Effector memory CD4-positive, alpha-beta T cell (primary cell): Measurements from ENCODE around the gene ALLC.
"Not testable (repeated sequence)": the region's sequence is repeated elsewhere in the genome, so short reads cannot be mapped to it uniquely, and the experiment has no call there.

Experiments
- DNase-seq, 3 donors: peaks; one replicate each; pipeline ENCODE4 v3.0.0-alpha.2; 2020
- H3K27ac ChIP-seq: 2 replicates; pipeline ENCODE4 v1.7.0; 2013; ENCODE audit warnings: mild to moderate bottlenecking, low read length, moderate library complexity; ENCODE audit not compliant: insufficient read depth, poor library complexity, severe bottlenecking
- H3K27me3 ChIP-seq: replicated peaks from 2 replicates; pipeline ENCODE4 v1.7.0; 2013; ENCODE audit warnings: mild to moderate bottlenecking, low read length; ENCODE audit not compliant: insufficient read depth, control insufficient read depth, poor library complexity, severe bottlenecking
- H3K36me3 ChIP-seq: 2 replicates; pipeline ENCODE4 v1.7.0; 2013; ENCODE audit warnings: mild to moderate bottlenecking, low read length, moderate library complexity; ENCODE audit not compliant: control insufficient read depth, insufficient read depth
- H3K4me1 ChIP-seq: 2 replicates; pipeline ENCODE4 v1.7.0; 2013; ENCODE audit warnings: low read length, mild to moderate bottlenecking; ENCODE audit not compliant: control insufficient read depth, insufficient read depth, poor library complexity, severe bottlenecking
- H3K4me3 ChIP-seq: 2 replicates; pipeline ENCODE4 v1.7.0; 2013; ENCODE audit warnings: low read length, low read depth, mild to moderate bottlenecking; ENCODE audit not compliant: insufficient read depth, poor library complexity, severe bottlenecking
- H3K9me3 ChIP-seq: 2 replicates; pipeline ENCODE4 v1.7.0; 2013; ENCODE audit warnings: mild to moderate bottlenecking, low read length, moderate library complexity; ENCODE audit not compliant: control insufficient read depth

ALLC gene

DNA sequence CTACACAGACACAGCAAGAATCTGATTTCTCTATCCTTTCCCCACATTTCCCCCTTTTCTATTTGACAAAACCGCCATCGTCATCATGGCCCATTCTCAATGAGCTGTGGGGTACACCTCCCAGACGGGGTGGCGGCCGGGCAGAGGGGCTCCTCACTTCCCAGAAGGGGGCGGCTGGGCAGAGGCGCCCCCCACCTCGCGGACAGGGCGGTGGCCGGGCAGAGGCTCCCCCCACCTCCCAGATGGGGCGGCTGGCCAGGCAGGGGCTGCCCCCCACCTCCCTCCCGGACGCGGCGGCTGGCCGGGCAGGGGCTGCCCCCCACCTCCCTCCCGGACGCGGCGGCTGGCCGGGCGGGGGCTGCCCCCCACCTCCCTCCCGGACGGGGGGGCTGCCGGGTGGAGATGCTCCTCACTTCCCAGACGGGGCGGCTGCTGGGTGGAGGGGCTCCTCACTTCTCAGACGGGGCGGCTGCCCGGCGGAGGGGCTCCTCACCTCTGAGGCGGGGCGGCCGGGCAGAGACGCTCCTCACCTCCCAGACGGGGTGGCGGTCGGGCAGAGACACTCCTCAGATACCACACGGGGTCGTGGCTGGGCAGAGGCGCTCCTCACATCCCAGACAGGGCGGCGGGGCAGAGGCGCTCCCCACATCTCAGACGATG, 42.3 kb upstream of the ALLC start:
- not testable (repeated sequence) for DNase-seq, H3K27ac ChIP-seq, H3K9me3 ChIP-seq, H3K4me3 ChIP-seq, H3K36me3 ChIP-seq, H3K27me3 ChIP-seq, H3K4me1 ChIP-seq

DNA sequence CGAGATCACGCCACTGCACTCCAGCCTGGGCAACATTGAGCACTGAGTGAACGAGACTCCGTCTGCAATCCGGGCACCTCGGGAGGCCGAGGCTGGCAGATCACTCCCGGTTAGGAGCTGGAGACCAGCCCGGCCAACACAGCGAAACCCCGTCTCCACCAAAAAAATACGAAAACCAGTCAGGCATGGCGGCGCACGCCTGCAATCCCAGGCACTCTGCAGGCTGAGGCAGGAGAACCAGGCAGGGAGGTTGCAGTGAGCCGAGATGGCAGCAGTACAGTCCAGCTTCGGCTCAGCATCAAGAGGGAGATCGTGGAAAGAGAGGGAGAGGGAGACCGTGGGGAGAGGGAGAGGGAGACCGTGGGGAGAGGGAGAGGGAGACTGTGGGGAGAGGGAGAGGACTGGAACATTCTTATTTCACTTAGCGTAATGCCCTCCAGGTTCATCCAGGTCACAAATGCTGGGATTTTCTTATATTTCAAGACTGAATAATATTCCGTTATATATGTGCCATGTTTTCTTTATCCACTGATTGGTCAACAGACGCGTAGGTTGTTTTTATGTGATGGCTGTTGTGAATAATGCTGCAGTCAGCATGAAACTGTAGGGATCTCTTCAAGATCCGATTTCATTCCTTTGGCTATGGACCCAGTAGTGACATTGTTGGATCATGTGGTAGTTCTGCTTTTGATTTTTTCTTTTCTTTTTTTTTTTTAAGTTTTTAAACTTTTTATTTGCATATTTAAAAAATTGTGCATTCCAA, 41.4 kb upstream of the ALLC start:
- H3K4me3 ChIP-seq, H3K4me1 ChIP-seq, DNase-seq, H3K9me3 ChIP-seq, H3K27ac ChIP-seq, H3K36me3 ChIP-seq, H3K27me3 ChIP-seq: not testable (repeated sequence)

DNA sequence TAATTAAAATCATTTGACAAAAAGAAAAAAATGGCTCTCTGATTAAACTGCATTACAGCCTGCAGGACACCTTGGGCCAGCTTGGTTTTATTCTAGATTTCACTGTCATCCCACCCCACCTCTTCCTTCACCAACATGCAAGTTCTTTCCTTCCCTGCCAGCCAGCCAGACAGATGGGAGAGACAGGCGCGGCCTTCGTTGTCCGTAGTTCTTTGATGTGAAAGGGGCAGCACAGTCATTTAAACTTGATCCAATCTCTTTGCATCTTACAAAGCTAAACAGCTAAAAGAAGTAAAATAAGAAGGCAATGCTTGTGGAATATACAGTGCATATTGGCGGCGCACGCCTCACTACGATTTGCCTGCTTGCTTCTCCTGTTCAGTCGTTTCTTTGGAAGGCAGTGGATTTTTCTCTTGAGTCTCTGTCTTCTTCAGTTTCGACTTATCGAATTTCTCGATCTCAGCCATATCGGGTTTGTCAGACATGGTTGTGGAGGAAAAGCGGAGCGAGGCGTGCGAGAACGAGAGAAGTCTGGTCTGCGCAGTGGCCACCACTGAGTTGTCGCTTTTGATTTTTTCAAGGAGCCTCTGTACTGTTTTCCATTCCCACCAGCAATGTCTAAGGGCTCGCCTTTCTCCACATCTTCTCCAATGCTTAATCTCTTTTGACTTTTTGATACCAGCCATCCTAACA, 40.7 kb upstream of the ALLC start:
- H3K27ac ChIP-seq, result no peak overlapping the region
- no peak overlapping the region for H3K4me3 ChIP-seq
- H3K36me3 ChIP-seq, result no peaks in the 10 kb centered on the region
- H3K4me1 ChIP-seq, result no peaks in the 10 kb centered on the region
- H3K9me3 ChIP-seq, result no peaks in the 10 kb centered on the region
- H3K27me3 ChIP-seq, result no peaks in the 10 kb centered on the region
- no peak for DNase-seq

DNA sequence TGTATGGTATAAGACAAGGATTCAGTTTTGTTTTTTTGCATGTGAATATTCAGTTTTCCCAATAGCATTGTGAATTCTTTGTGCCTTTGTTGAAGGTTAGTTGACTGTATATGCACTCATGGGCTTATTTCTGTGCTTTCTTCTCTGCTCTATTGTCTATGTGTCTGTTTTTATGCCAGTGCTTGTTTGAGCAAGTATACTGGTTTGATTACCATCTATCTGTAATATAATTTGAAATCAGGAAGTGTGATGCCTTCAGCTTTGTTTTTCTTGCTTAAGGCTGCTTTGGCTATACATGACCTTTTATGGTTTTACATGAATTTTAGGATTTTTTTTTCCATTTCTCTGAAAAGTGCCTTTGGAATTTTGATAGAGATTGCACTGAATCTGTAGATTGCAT, 39.6 kb upstream of the ALLC start:
- Histone ChIP-seq H3K36me3 (no peaks in the 10 kb centered on the region), H3K4me1 (no peaks in the 10 kb centered on the region), H3K4me3 (no peak overlapping the region), H3K27me3 (no peaks in the 10 kb centered on the region), H3K9me3 (no peaks in the 10 kb centered on the region), H3K27ac (no peak overlapping the region)
- DNase-seq, result no peak

DNA sequence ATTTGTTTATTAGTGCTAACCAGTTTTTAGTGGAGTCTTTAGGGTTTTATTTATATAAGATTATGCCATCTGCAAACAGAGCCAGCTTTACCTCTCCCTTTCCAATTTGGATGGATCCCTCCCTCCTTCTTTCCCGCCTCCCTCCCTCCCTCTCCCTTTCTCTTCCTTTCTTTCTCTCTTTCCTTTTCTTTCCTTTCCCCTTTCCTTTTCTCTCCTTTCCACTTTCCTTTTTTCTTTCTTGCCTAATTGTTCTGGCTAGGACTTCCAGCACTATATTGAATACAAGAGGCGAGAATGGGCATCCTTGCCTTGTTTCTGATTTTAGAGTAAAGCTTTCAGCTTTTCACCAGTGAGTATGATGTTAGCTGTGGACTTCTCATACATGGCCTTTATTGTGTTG, 39.0 kb upstream of the ALLC start:
- Histone ChIP-seq H3K27me3 (no peaks in the 10 kb centered on the region), H3K36me3 (no peaks in the 10 kb centered on the region), H3K27ac (no peak overlapping the region), H3K9me3 (no peaks in the 10 kb centered on the region), H3K4me1 (no peaks in the 10 kb centered on the region), H3K4me3 (no peak overlapping the region)
- no peak for DNase-seq

DNA sequence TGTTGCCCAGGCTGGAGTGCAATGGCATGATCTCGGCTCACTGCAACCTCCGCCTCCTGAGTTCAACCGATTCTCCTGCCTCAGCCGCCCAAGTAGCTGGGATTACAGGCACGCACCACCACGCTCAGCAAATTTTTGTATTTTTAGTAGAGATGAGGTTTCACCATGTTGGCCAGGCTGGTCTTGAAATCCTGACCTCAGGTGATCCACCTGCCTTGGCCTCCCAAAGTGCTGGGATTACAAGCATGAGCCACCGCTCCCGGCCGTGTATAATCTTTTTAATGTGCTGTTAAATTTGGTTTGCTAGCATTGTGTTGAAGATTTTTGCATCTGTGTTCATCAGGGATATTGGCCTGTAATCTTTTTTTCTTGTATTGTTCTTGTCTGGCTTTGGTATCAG, 38.3 kb upstream of the ALLC start:
- H3K4me1 ChIP-seq, H3K9me3 ChIP-seq, DNase-seq, H3K27ac ChIP-seq, H3K27me3 ChIP-seq, H3K4me3 ChIP-seq, H3K36me3 ChIP-seq: not testable (repeated sequence)

DNA sequence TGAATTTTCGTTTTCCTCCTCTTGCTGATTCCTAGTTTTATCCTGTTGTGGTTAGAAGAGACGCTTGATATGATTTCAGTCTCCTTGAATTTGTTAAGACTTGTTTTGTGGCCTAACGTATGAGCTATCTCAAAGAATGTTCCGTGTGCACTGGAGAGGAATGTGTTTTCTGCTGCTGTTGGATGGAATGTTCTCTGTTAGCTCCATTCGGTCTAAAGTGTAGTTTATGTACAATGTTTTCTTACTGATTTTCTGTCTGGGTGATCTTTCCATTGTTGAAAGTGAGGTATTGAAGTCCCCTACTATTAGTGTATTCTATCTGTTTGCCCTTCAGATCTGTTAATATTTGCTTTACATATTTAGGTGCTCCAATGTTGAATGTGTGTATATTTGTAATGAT, 37.2 kb upstream of the ALLC start:
- no peaks in the 10 kb centered on the region for H3K36me3 ChIP-seq
- no peak for DNase-seq
- H3K9me3 ChIP-seq, result no peaks in the 10 kb centered on the region
- no peak overlapping the region for H3K27ac ChIP-seq
- H3K4me3 ChIP-seq, result no peak overlapping the region
- H3K27me3 ChIP-seq, result no peaks in the 10 kb centered on the region
- no peaks in the 10 kb centered on the region for H3K4me1 ChIP-seq

DNA sequence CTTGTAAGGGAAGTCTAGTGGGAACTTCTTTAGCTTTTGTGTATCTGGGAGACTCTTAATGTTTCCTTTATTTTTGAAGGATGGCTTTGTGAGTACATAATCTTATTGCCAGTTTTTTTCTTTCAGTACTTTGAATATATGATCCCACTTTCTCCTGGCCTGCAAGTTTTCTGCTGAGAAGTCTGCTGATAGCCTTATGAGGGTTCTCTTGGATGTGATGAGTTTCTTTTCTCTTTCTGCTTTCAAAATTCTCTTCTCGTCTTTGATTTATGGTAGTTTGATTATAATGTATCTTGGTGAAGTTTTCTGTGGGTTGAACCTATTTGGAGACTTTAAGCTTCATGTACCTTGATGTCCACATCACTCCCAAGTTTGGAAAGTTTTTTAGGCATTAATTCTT, 35.0 kb upstream of the ALLC start:
- Histone ChIP-seq H3K27me3 (no peaks in the 10 kb centered on the region), H3K4me1 (no peaks in the 10 kb centered on the region), H3K4me3 (no peak overlapping the region), H3K27ac (no peak overlapping the region), H3K9me3 (no peaks in the 10 kb centered on the region), H3K36me3 (no peaks in the 10 kb centered on the region)
- DNase-seq, result no peak

DNA sequence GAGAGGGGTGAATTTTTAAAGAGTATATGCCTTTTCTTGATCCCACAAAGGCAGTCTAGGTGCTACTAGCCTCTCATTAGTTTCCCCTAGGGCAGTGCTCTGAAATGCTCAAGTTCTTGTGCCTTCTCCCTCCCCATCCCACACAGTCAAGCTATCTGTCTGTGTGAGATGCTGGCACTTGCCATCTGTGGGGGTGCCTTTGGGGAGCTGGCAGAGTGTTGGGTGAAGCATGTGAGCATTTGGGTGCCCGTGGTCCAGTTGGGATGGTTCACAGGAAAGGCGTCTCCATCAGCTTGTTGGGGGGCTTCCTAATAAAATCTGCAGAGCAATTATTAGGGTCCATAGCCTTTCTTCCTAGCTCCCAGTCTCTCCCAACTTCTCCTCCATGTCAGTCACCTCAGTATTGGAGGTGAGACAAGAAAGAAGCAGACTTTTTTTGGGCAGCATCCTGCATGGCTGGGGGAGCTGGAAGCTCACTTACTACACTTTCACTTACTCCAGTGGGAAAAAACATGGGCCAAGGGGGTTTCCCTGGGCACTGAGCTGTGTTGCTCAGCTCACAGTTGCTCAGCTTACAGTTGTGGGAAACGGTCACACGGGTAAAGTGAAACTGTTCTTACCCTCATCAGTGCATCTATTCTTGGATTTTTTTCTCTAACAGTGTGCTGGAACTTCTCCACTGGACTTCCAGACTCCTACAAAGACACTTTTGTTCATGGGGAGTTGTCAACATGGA, 33.8 kb upstream of the ALLC start:
- H3K27me3 ChIP-seq, result no peaks in the 10 kb centered on the region
- H3K9me3 ChIP-seq, result no peaks in the 10 kb centered on the region
- H3K4me3 ChIP-seq, result no peak overlapping the region
- H3K27ac ChIP-seq, result no peak overlapping the region
- H3K36me3 ChIP-seq, result no peaks in the 10 kb centered on the region
- no peaks in the 10 kb centered on the region for H3K4me1 ChIP-seq
- no peak for DNase-seq

DNA sequence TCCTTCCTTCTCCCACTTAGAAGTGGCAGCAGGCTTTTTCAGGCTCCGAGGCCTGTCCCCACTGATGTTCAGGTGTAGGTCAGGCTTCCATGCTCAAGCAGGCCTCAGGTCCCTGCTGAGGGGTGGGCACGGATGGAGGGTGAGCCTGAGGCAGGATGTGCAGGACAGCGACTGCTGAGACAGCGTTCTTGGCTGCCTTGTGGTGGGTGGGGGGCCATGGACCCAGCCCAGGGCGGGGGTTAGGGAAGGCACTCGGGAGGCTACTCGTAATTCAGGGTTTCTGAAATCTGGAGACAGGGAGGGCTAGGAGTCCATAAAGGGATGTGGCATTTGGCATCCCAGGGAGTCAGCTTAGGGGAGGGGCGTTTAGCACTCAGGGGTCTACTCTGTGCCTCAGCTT, 32.8 kb upstream of the ALLC start:
- DNase-seq, result no peak

More for the DNA sequence above, 32.8 kb upstream of the ALLC start:
- Histone ChIP-seq H3K4me1 (no peaks in the 10 kb centered on the region), H3K4me3 (no peak overlapping the region), H3K27me3 (no peaks in the 10 kb centered on the region), H3K27ac (no peak overlapping the region), H3K36me3 (no peaks in the 10 kb centered on the region), H3K9me3 (no peaks in the 10 kb centered on the region)
